K562 (cell line): ENCODE measurements around the gene AGRN. TPM values are rescaled to one million over a fixed set of nuclear protein-coding genes. Genes with fewer than 3 reads are reported as not detected.

Experiments
- AFF4 ChIP-seq: sonication (generic); formaldehyde crosslinking; IDR thresholded peaks from 2 replicates; pipeline ENCODE4 v1.8.0; 2023; ENCODE audit warnings: mild to moderate bottlenecking, missing genetic modification reagents
- ARNT ChIP-seq, 2 experiments: fragments of 450-650 bp; IDR thresholded peaks; 2 replicates each; pipeline ENCODE4 v1.6.1; 2016; ENCODE audit warnings: mild to moderate bottlenecking in 1 of 2
- C11orf30 ChIP-seq: fragments of 450-650 bp; IDR thresholded peaks from 2 replicates; pipeline ENCODE4 v1.6.1; 2016; ENCODE audit warnings: low read depth, mild to moderate bottlenecking
- CTBP1 ChIP-seq: fragments of 450-650 bp; IDR thresholded peaks from 2 replicates; pipeline ENCODE4 v1.6.1; 2016; ENCODE audit warnings: borderline replicate concordance
- DIDO1 ChIP-seq: fragments of 450-650 bp; IDR thresholded peaks from 2 replicates; pipeline ENCODE4 v1.6.1; 2016; ENCODE audit warnings: low read depth, missing biosample characterization, missing genetic modification characterization
- FOXK2 ChIP-seq, 2 experiments: fragments of 450-650 bp; IDR thresholded peaks in 1 of 2; conservative IDR thresholded peaks in 1 of 2; 2 replicates each; pipeline ENCODE4 v1.6.1; 2016; ENCODE audit warnings: low read depth in 2 of 2, mild to moderate bottlenecking in 1 of 2
- MAX ChIP-seq: sonication (generic); formaldehyde crosslinking; IDR thresholded peaks from 2 replicates; pipeline ENCODE4 v1.9.0; 2022; ENCODE audit warnings: mild to moderate bottlenecking, missing genetic modification reagents
- SMAD2 ChIP-seq: fragments of 150-350 bp; IDR thresholded peaks from 2 replicates; pipeline ENCODE4 v1.6.1; 2014; ENCODE audit warnings: low read depth, mild to moderate bottlenecking, low read length
- SMARCA5 ChIP-seq: fragments of 450-650 bp; IDR thresholded peaks from 2 replicates; pipeline ENCODE4 v1.6.1; 2016
- ZC3H4 ChIP-seq: sonication (generic); formaldehyde crosslinking; IDR thresholded peaks from 2 replicates; pipeline ENCODE4 v1.9.0; 2021; ENCODE audit warnings: missing genetic modification reagents, borderline replicate concordance
- ZNF217 ChIP-seq: sonication (generic); formaldehyde crosslinking; IDR thresholded peaks from 2 replicates; pipeline ENCODE4 v1.8.0; 2022; ENCODE audit warnings: mild to moderate bottlenecking, missing genetic modification reagents
- ZNF589 ChIP-seq: fragments of 200-800 bp; sonication (Bioruptor generic); IDR thresholded peaks from 2 replicates; pipeline ENCODE4 v1.6.1; 2016; ENCODE audit warnings: low read depth, missing genetic modification characterization, missing compliant biosample characterization
- polyA plus RNA-seq, 8 experiments: library from polyadenylated mRNA; depleted of rRNA in 4 of 8; stranded (reverse) in 5 of 8; unstranded in 3 of 8; fragments of >200 nt; fragmentation: Nextera tagmentation in 2 of 8; fragmentation: Illumina TruSeq in 1 of 8; extraction: Ambion mirVana in 2 of 8; extraction: Trizol in 1 of 8; gene quantifications; 2 replicates each; pipeline versions ENCODE4 v1.2.1 to v1.2.3, GENCODE V29; 2011 to 2014; ENCODE audit warnings: inconsistent platforms in 1 of 8, missing spikeins in 1 of 8
- total RNA-seq, 7 experiments: library from RNA; depleted of rRNA in 6 of 7; stranded (reverse); fragments of >200 nt in 6 of 7; fragmentation: Illumina TruSeq in 2 of 7; extraction: Trizol in 2 of 7; gene quantifications; 2 replicates each; pipeline versions ENCODE4 v1.2.1 to v1.2.3, GENCODE V29; 2011 to 2021; ENCODE audit warnings: low replicate concordance in 1 of 7
- TF ChIP-seq, protein P1 (sequence below): sonication (generic); formaldehyde crosslinking; IDR thresholded peaks from 2 replicates; pipeline ENCODE4 v1.8.1; 2023; ENCODE audit warnings: mild to moderate bottlenecking, missing genetic modification reagents

Gene AGRN
- total and polyA plus RNA-seq, 9 of the 15 experiments (the other 6 are each of a cell fraction or from before 2014, with no cell fraction given): 0.04 to 111 (median 18.1) TPM

GRCh38 chr1:998995-999724, 20.8 kb upstream of the AGRN start (continued):
- TF ChIP-seq CTBP1: peak; percentile 88
- TF ChIP-seq ZNF217 (CRISPR knock-in tag): no peak
- no peak for TF ChIP-seq C11orf30
- TF ChIP-seq DIDO1: no peak
- TF ChIP-seq MAX: no peak; the same call in 1 of the 2 replicates
- TF ChIP-seq, protein P1, sequence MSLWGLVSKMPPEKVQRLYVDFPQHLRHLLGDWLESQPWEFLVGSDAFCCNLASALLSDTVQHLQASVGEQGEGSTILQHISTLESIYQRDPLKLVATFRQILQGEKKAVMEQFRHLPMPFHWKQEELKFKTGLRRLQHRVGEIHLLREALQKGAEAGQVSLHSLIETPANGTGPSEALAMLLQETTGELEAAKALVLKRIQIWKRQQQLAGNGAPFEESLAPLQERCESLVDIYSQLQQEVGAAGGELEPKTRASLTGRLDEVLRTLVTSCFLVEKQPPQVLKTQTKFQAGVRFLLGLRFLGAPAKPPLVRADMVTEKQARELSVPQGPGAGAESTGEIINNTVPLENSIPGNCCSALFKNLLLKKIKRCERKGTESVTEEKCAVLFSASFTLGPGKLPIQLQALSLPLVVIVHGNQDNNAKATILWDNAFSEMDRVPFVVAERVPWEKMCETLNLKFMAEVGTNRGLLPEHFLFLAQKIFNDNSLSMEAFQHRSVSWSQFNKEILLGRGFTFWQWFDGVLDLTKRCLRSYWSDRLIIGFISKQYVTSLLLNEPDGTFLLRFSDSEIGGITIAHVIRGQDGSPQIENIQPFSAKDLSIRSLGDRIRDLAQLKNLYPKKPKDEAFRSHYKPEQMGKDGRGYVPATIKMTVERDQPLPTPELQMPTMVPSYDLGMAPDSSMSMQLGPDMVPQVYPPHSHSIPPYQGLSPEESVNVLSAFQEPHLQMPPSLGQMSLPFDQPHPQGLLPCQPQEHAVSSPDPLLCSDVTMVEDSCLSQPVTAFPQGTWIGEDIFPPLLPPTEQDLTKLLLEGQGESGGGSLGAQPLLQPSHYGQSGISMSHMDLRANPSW (CRISPR knock-in tag): no peak
- TF ChIP-seq SMARCA5: no peak
- no peak for TF ChIP-seq ARNT (IDR thresholded peaks at IDR 0.05)
- no peak for TF ChIP-seq SMAD2
- TF ChIP-seq ZNF589: no peak
- TF ChIP-seq AFF4: no peak
- TF ChIP-seq ZC3H4 (CRISPR knock-in tag): no peak
- no peak for TF ChIP-seq FOXK2 (conservative IDR thresholded peaks at IDR 0.05 in 1 of 2, IDR thresholded peaks at IDR 0.05 in 1 of 2; ENCODE audit: low read depth in 2 of 2)
